ENCODE measurements around the gene UNC93A. TPM values are rescaled to one million over a fixed set of nuclear protein-coding genes. Genes with fewer than 3 reads are reported as not detected.

Gene UNC93A
- total and polyA plus RNA-seq, 2 donors (not counting 3 experiments of a cell fraction or from before 2014, with no cell fraction given) = not detected

DNA sequence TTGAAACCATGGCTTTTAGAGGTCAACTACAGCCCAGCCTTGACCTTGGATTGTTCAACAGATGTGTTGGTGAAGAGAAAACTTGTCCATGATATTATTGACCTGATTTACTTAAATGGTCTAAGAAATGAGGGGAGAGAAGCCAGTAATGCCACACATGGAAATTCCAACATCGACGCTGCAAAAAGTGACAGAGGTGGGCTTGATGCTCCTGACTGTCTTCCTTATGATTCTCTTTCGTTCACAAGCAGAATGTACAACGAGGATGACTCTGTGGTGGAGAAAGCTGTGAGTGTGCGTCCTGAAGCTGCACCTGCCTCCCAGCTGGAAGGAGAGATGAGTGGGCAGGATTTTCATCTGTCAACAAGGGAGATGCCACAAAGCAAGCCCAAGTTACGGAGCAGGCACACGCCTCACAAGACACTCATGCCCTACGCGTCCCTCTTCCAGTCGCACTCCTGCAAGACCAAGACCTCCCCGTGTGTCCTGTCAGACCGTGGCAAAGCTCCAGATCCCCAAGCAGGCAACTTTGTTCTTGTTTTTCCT, 50.0 kb downstream of the UNC93A start:
- dilution Hi-C loops (cut with MboI; ENCODE audit: extremely low pct_ligation_motif_present, low sequenced_read_pairs) (no loop called here), intact Hi-C loops (cut with micrococcal nuclease) (no loop called here)
- H3K9ac ChIP-seq (replicated peaks; ENCODE audit: extremely low read depth, insufficient read depth, low read length) = no peak overlapping the region
- BruUV-seq (replicated peaks) = no TSS peak
- no peaks in the 10 kb centered on the region for H3K79me2 ChIP-seq (ENCODE audit: control insufficient read depth, insufficient read depth, low read length)
- H4K20me1 ChIP-seq (replicated peaks; ENCODE audit: control insufficient read depth, extremely low read depth, insufficient read depth, low read length) = no peaks in the 10 kb centered on the region
- no peaks in the 10 kb centered on the region for H3K9me1 ChIP-seq (replicated peaks; ENCODE audit: control insufficient read depth, extremely low read depth, insufficient read depth, low read length)
- ChIA-PET POLR2A (no interaction called here), CTCF (interaction anchor here (3.7 kb wide), 1 partner anchor 11 kb away, joined by 14 read pairs; no protein-coding TSS in a partner anchor)
- no peak overlapping the region for H3K4me3 ChIP-seq (replicated peaks in 1 of 3; ENCODE audit: insufficient read depth in 1 of 3, low read depth in 1 of 3, low read length in 3 of 3)
- no peak overlapping the region for H2AFZ ChIP-seq (ENCODE audit: low read depth, low read length)
- no peak for FAIRE-seq
- no peak overlapping the region for H3K4me2 ChIP-seq (ENCODE audit: insufficient read depth, low read length)
- TF ChIP-seq EZH2 (IDR thresholded peaks at IDR 0.05; ENCODE audit: borderline replicate concordance, low read depth, low read length, severe bottlenecking) (no peak), MYC (IDR thresholded peaks at IDR 0.05; ENCODE audit: low read depth, low read length) (no peak), FOS (IDR thresholded peaks at IDR 0.05; ENCODE audit: borderline replicate concordance, insufficient read depth, low read length) (no peak), POLR2A (IDR thresholded peaks at IDR 0.05; ENCODE audit: low read depth, low read length) (no peak), GATA2 (IDR thresholded peaks at IDR 0.05; ENCODE audit: insufficient read depth, insufficient read length, low read depth, low read length) (no peak), JUN (IDR thresholded peaks at IDR 0.05; ENCODE audit: borderline replicate concordance, insufficient read depth, insufficient read length, low read depth) (no peak), POLR2AphosphoS5 (IDR thresholded peaks at IDR 0.05; ENCODE audit: insufficient read depth, low read depth, low read length) (no peak), MAX (IDR thresholded peaks at IDR 0.05; ENCODE audit: insufficient read depth, insufficient read length) (no peak)
- TF ChIP-seq, protein P1, sequence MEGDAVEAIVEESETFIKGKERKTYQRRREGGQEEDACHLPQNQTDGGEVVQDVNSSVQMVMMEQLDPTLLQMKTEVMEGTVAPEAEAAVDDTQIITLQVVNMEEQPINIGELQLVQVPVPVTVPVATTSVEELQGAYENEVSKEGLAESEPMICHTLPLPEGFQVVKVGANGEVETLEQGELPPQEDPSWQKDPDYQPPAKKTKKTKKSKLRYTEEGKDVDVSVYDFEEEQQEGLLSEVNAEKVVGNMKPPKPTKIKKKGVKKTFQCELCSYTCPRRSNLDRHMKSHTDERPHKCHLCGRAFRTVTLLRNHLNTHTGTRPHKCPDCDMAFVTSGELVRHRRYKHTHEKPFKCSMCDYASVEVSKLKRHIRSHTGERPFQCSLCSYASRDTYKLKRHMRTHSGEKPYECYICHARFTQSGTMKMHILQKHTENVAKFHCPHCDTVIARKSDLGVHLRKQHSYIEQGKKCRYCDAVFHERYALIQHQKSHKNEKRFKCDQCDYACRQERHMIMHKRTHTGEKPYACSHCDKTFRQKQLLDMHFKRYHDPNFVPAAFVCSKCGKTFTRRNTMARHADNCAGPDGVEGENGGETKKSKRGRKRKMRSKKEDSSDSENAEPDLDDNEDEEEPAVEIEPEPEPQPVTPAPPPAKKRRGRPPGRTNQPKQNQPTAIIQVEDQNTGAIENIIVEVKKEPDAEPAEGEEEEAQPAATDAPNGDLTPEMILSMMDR (IDR thresholded peaks at IDR 0.05; ENCODE audit: extremely low read depth in 1 of 2, insufficient read depth in 1 of 2, low read depth in 1 of 2, low read length in 2 of 2) = no peak
- no peak for DNase-seq (ENCODE audit: low read depth, low spot score)
- H3K9me3 ChIP-seq (replicated peaks; ENCODE audit: control insufficient read depth, insufficient read depth, low read length) = no peaks in the 10 kb centered on the region
- H3K27me3 ChIP-seq (ENCODE audit: control insufficient read depth in 2 of 2, insufficient read depth in 2 of 2, low read length in 2 of 2) = no peaks in the 10 kb centered on the region
- H3K36me3 ChIP-seq (ENCODE audit: control insufficient read depth in 2 of 2, extremely low read depth in 1 of 2, insufficient read depth in 2 of 2, low read length in 2 of 2) = no peaks in the 10 kb centered on the region
- no peak overlapping the region for H3K27ac ChIP-seq (ENCODE audit: insufficient read depth, low read depth, low read length)
- no peaks in the 10 kb centered on the region for H3K4me1 ChIP-seq (ENCODE audit: control insufficient read depth, extremely low read depth, insufficient read depth, low read length)
